Stimulated activated CD4-positive, alpha-beta T cell treated with anti-CD3 and anti-CD28 coated beads, TNF-alpha, amount 100 ng/mL, for 4 hours (primary cell): ENCODE results near the gene ANXA2R.
"Not testable (repeated sequence)": the region's sequence is repeated elsewhere in the genome, so short reads cannot be mapped to it uniquely, and the experiment has no call there.

Experiments
- DNase-seq, 3 experiments: peaks; one replicate each; pipeline ENCODE4 v3.0.0-alpha.2; 2020; ENCODE audit warnings: low read depth in 3 of 3

Gene ANXA2R

GRCh38 chr5:43061352-43062075 lies 21.4 kb upstream of the ANXA2R start:
- DNase-seq: no peak

GRCh38 chr5:43060020-43060419 lies 19.9 kb upstream of the ANXA2R start:
- DNase-seq: not testable (repeated sequence)

GRCh38 chr5:43055098-43055497 lies 15.0 kb upstream of the ANXA2R start:
- not testable (repeated sequence) for DNase-seq

GRCh38 chr5:43051684-43052083 lies 11.6 kb upstream of the ANXA2R start:
- no peak for DNase-seq

- no peak for DNase-seq
These were observed 10.3 kb upstream of the ANXA2R start for GRCh38 chr5:43050384-43050783.

GRCh38 chr5:43049236-43049635 lies 9.1 kb upstream of the ANXA2R start:
- DNase-seq: no peak

GRCh38 chr5:43046474-43046873 lies 6.4 kb upstream of the ANXA2R start:
- DNase-seq: no peak

GRCh38 chr5:43045236-43045635 lies 5.1 kb upstream of the ANXA2R start:
- no peak for DNase-seq

- no peak for DNase-seq
These were observed 4.2 kb upstream of the ANXA2R start for GRCh38 chr5:43044181-43044914.

- DNase-seq: no peak
These were observed 3.3 kb upstream of the ANXA2R start for GRCh38 chr5:43043400-43043756.

- peak in 1 of 3 experiments; percentile 33 for DNase-seq
These were observed 2.7 kb upstream of the ANXA2R start for GRCh38 chr5:43042626-43043399.

- DNase-seq: peak; percentile 48 to 61 (median 56)
These were observed 2.1 kb upstream of the ANXA2R start for GRCh38 chr5:43042176-43042625.

- peak in 2 of 3 experiments; percentile 46 to 50 for DNase-seq
These were observed 1.6 kb upstream of the ANXA2R start for GRCh38 chr5:43041669-43042175.

GRCh38 chr5:43041110-43041668 lies 1.1 kb upstream of the ANXA2R start:
- no peak for DNase-seq

- peak in 2 of 3 experiments; percentile 43 to 47 for DNase-seq
These were observed 440 bp downstream of the ANXA2R start for GRCh38 chr5:43039471-43040286.

GRCh38 chr5:43039152-43039470 lies 1.0 kb downstream of the ANXA2R start:
- DNase-seq: no peak

- no peak for DNase-seq
These were observed 1.6 kb downstream of the ANXA2R start for GRCh38 chr5:43038496-43038989.

- peak in 1 of 3 experiments; percentile 18 for DNase-seq
These were observed 2.3 kb downstream of the ANXA2R start for GRCh38 chr5:43037636-43038495.

- no peak for DNase-seq
These were observed 3.1 kb downstream of the ANXA2R start for GRCh38 chr5:43036856-43037635.
